Effector CD8-positive, alpha-beta T cell (primary cell): ENCODE data around the gene MAPKAPK5.
"Not testable (repeated sequence)": the region's sequence is repeated elsewhere in the genome, so short reads cannot be mapped to it uniquely, and the experiment has no call there.

ENCODE experiments used
- DNase-seq: peaks from one replicate; lab custom pipeline; 2025; lab: John Stamatoyannopoulos, UW

Gene MAPKAPK5

GRCh38 chr12:111827907-111828306 lies 14.1 kb upstream of the MAPKAPK5 start:
- no peak for DNase-seq

DNA sequence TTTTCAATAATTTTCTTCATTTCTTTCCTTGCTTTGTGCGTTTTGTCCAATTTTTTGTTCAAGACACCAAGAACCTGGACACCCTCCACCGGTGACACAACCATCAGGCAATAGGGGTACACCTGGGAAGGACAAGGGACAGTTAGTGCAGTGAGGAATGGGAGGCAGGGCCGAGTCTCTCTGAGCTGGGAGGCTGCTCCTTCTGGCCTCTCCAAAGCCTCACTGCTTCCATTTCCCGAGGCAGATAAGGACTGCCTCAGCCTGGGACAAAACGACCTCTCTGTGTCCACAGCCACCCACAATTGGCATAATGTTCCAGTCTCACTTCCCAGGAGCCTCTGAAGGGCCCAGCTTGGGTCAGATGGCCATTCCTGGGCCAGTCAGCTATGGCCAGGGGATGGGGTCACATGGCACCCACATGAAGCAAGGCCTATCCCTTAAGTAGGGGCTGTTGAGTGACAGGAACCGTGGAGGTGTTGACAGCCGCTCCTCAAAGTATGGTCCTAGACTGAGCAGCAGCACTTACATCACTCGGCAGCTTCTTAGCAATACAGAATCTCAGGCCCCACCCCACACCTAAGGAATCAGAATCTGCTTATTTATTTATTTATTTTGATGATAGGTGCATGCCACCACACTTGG lies 13.6 kb upstream of the MAPKAPK5 start:
- DNase-seq, result no peak

GRCh38 chr12:111829635-111830034 lies 12.4 kb upstream of the MAPKAPK5 start:
- not testable (repeated sequence) for DNase-seq

- not testable (repeated sequence) for DNase-seq
Measured at GRCh38 chr12:111834740-111835386, 7.2 kb upstream of the MAPKAPK5 start.

- not testable (repeated sequence) for DNase-seq
Measured at GRCh38 chr12:111835531-111836181, 6.4 kb upstream of the MAPKAPK5 start.

GRCh38 chr12:111838353-111838752 lies 3.7 kb upstream of the MAPKAPK5 start:
- no peak for DNase-seq

DNA sequence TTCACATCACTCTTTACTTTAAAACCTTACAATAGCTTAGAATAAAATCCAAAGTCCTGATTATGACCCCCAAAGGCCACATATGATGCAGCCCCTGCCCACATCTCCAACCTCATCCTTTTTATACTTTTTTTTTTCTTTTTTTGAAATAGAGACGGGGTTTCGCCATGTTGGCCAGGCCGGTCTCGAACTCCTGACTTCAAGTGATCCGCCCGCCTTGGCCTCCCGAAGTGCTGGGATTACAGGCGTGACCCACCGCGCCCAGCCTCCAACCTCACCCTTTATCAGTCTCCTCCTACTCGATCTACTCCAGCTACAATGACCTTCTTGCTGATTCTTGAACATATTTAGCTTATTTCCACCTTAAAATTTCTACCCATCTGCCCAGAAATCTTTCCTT lies 1.2 kb upstream of the MAPKAPK5 start:
- no peak for DNase-seq

- DNase-seq, result no peak
Measured at GRCh38 chr12:111841236-111841749, 735 bp upstream of the MAPKAPK5 start.

DNA sequence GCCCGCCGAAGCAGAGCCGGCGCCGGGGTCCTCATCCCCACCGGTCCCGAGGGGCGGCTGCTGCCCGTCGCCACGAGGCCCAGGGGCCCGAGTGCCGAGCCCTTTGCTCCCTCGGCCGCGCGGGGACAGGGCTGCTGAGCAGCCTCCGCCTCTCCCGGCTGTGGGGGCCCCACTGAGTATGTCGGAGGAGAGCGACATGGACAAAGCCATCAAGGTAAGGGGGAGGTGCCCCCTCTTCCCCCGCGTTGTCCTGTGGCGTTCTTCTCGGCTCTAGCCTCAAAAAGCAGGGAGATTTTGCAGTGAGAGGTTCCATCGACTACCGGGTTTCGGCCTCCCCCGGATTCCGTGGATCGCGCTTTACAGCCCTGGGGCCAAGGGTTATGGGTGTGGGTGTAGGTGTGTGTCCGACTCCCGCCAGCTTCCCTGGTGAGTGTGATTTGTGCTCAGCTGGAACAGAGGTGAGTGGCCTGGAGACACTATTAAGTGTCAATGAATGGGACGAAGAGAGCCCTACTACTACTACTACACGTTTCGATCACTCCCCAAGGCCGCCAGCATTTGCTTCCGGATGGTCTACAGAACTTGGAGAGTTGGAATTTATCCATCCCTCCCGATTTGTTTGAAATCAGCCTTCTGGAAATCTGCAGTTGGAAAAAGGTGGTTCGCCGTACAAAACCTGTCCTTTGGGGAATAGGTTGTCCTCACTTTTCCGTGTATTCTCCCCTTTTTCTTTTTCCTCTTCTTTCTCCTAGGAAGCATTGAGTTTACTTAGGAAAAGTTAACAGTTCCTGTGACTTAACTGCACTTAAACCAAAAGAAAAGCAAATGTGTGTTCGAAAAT lies 748 bp downstream of the MAPKAPK5 start:
- DNase-seq, result no peak

GRCh38 chr12:111846016-111846415 lies 4.0 kb downstream of the MAPKAPK5 start:
- DNase-seq, result no peak

GRCh38 chr12:111850526-111850925 lies 8.5 kb downstream of the MAPKAPK5 start:
- no peak for DNase-seq

DNA sequence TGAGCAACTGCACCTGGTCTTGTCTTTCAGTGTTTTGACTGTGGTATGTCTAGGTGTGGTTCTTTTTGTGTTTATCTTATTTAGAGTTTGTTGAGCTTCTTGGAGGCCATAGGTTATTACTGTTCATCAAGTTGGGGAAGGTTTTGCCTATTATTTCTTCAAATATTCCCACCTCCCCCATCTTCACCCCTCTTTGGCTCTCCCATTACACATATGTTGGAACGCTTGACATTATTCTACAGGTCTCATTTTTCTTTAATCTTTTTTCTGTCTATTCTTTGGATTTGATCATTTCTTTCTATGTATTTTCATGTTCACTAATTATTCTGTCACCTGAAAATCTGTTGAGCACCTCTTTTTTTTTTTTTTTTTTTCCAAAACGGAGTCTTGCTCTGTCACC lies 16.2 kb downstream of the MAPKAPK5 start:
- DNase-seq, result no peak

DNA sequence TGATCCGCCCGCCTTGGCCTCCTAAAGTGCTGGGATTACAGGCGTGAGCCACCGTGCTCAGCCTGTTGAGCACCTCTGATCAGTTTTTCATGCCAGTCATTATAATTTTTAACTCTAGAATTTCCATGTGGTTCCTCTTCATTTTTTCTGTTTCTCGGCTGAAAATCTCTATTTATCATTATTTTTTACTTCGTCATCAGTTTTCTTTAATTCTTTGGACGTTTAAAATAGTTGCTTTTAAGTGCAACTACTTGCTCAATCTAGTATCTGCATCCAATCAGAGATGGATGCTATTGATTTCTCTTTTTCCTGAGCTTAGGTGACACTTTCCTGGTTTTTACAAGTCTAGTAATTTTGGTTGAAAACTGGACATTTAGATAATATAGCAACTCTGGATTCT lies 16.8 kb downstream of the MAPKAPK5 start:
- no peak for DNase-seq

DNA sequence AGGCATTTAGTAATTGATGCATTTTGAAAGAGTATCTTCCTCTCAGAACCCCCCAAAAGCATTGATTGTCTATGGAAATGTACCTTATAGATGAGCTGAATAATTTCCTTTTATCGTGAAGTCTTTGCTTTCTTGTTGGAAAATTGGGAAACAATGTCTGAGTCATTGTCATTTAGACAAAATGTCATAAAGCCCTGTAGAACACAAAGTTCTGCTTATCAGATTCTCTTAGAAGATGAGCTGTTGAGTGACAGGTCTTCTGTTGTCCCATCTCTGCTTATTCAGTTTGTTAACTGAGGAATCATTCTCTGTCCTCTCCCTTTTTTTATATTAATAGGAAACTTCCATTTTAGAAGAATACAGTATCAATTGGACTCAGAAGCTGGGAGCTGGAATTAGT lies 22.9 kb downstream of the MAPKAPK5 start:
- no peak for DNase-seq

GRCh38 chr12:111867531-111867930 lies 25.5 kb downstream of the MAPKAPK5 start:
- no peak for DNase-seq

GRCh38 chr12:111868676-111869588 lies 26.9 kb downstream of the MAPKAPK5 start:
- DNase-seq, result no peak

GRCh38 chr12:111869671-111870070 lies 27.6 kb downstream of the MAPKAPK5 start:
- DNase-seq, result no peak

DNA sequence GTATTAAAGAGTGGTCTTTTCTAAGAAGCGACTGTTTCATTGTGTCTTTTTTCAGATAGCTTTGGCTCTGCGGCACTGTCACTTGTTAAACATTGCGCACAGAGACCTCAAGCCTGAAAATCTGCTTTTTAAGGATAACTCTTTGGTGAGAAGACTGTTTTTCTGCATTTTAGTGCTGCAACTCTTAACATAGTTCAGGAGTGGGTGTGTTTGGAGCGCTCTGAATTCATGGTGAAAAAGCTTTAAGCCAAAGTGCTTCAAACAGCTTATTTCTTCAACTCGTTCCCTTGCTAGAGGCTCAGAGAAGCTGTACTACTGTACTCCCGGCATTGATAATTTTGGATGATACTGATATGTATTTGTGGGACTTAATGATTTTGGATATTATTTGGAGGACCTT lies 28.2 kb downstream of the MAPKAPK5 start:
- no peak for DNase-seq

DNA sequence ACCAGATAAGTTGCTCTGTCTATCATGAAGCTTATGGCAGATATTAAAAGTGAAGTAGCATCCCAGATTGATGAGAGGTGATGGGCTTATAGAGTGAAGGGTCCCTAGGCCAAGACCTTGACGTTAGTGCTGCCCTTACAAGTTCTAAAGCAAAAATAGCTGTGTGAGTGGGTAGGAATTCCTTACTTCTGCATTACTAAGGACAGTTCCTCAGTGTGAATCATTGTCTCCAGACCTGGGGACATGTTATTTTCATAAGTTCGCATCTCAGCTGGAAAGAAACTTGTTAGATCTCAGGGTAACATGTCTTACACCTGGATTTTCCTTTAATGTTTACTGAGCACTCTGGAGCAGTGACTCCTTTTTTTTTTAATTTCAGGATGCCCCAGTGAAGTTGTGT lies 28.7 kb downstream of the MAPKAPK5 start:
- DNase-seq, result no peak

DNA sequence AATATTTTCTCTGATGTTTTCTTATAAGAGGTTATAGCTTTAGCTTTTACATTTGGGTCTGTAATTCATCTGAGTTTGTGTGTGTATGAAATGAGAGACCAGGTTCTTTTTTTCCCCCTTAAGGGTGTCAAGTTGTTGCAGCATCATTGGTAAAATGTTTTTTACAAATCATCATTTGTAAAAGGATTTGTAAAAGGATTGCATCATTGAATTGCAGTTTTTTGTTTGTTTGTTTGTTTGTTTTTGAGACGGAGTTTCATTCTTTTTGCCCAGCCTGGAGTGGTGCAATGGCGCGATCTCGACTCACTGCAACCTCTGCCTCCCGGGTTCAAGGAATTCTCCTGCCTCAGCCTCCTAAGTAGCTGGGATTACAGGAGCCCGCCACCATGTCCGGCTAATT lies 31.1 kb downstream of the MAPKAPK5 start:
- no peak for DNase-seq

- no peak for DNase-seq
Measured at GRCh38 chr12:111881716-111882115, 39.7 kb downstream of the MAPKAPK5 start.
